ENCODE measurements around the gene MAST4. TPM values are rescaled to one million over a fixed set of nuclear protein-coding genes. Genes with fewer than 3 reads are reported as not detected.

MAST4 gene
- total and polyA plus RNA-seq, 2 donors (not counting 1 experiment from before 2014, with no cell fraction given): 2.5 to 57.1 TPM

- intact Hi-C loops (cut with micrococcal nuclease): no loop called here
- H3K9me3 ChIP-seq (ENCODE audit: control extremely low read depth in 1 of 3, control insufficient read depth in 2 of 3, insufficient read depth in 1 of 3, low read length in 2 of 3): no peaks in the 10 kb centered on the region
- no peak overlapping the region for H3K27ac ChIP-seq (ENCODE audit: low read length in 2 of 2)
- no peaks in the 10 kb centered on the region for H3K79me2 ChIP-seq (ENCODE audit: control insufficient read depth, insufficient read depth, low read length)
- no peaks in the 10 kb centered on the region for H3K9me3 Mint-ChIP-seq (ENCODE audit: insufficient read depth)
- H3K4me2 ChIP-seq (replicated peaks; ENCODE audit: low read depth, low read length, poor library complexity, severe bottlenecking): no peak overlapping the region
- H3K27me3 ChIP-seq (replicated peaks in 1 of 4; ENCODE audit: control extremely low read depth in 1 of 4, control insufficient read depth in 3 of 4, insufficient read depth in 4 of 4, low read length in 3 of 4): no peaks in the 10 kb centered on the region
- H3K36me3 ChIP-seq (replicated peaks in 1 of 2; ENCODE audit: control extremely low read depth in 1 of 2, control insufficient read depth in 1 of 2, extremely low read depth in 1 of 2, insufficient read depth in 2 of 2, low read length in 1 of 2): no peaks in the 10 kb centered on the region
- WGBS (ENCODE audit: insufficient coverage): 88% methylated on average over 1 of the region's 3 CpGs
- no peak overlapping the region for H3K9ac ChIP-seq (ENCODE audit: low read length)
- no peak for DNase-seq
- H3K4me3 ChIP-seq (ENCODE audit: control extremely low read depth in 1 of 5, extremely low read depth in 1 of 5, insufficient read depth in 1 of 5, low read depth in 2 of 5, low read length in 4 of 5): no peak overlapping the region
- H3K27me3 Mint-ChIP-seq: peaks cover 7% of the 10 kb centered on the region
- no peaks in the 10 kb centered on the region for H3K4me1 Mint-ChIP-seq
- H3K4me3 Mint-ChIP-seq: no peak overlapping the region
- no peak overlapping the region for H3K27ac Mint-ChIP-seq
- no peak for TF ChIP-seq CTCF (IDR thresholded peaks at IDR 0.05)
- no peak for TF ChIP-seq EZH2 (IDR thresholded peaks at IDR 0.05; ENCODE audit: borderline replicate concordance, insufficient read depth, low read depth, low read length, poor library complexity, severe bottlenecking)
- ATAC-seq (ENCODE audit: low read depth): no peak
- POLR2A ChIA-PET: no interaction called here
- no peaks in the 10 kb centered on the region for H4K20me1 ChIP-seq (ENCODE audit: control insufficient read depth, insufficient read depth, low read length, poor library complexity, severe bottlenecking)
- CTCF ChIA-PET: no interaction called here
- no peaks in the 10 kb centered on the region for H3K4me1 ChIP-seq (ENCODE audit: control insufficient read depth in 2 of 2, insufficient read depth in 2 of 2, low read length in 2 of 2)
- H2AFZ ChIP-seq (ENCODE audit: insufficient read depth, low read depth, low read length, poor library complexity, severe bottlenecking): no peak overlapping the region
These were observed 65.0 kb downstream of the MAST4 start for GRCh38 chr5:66661149-66661548.

- H3K27ac Mint-ChIP-seq: no peak overlapping the region
- WGBS (ENCODE audit: insufficient coverage): 38% methylated on average over 2 of the region's 3 CpGs
- no peak overlapping the region for H3K4me2 ChIP-seq (replicated peaks; ENCODE audit: low read depth, low read length, poor library complexity, severe bottlenecking)
- DNase-seq: no peak
- H3K9ac ChIP-seq (ENCODE audit: low read length): no peak overlapping the region
- ChIA-PET POLR2A (no interaction called here), CTCF (no interaction called here)
- H3K27me3 Mint-ChIP-seq: peaks cover 14% of the 10 kb centered on the region
- no peaks in the 10 kb centered on the region for H3K9me3 ChIP-seq (ENCODE audit: control extremely low read depth in 1 of 3, control insufficient read depth in 2 of 3, insufficient read depth in 1 of 3, low read length in 2 of 3)
- no peaks in the 10 kb centered on the region for H3K36me3 ChIP-seq (replicated peaks in 1 of 2; ENCODE audit: control extremely low read depth in 1 of 2, control insufficient read depth in 1 of 2, extremely low read depth in 1 of 2, insufficient read depth in 2 of 2, low read length in 1 of 2)
- no peak for TF ChIP-seq CTCF (IDR thresholded peaks at IDR 0.05)
- TF ChIP-seq EZH2 (IDR thresholded peaks at IDR 0.05; ENCODE audit: borderline replicate concordance, insufficient read depth, low read depth, low read length, poor library complexity, severe bottlenecking): no peak
- intact Hi-C loops (cut with micrococcal nuclease): no loop called here
- no peak overlapping the region for H3K27ac ChIP-seq (ENCODE audit: low read length in 2 of 2)
- H3K9me3 Mint-ChIP-seq (ENCODE audit: insufficient read depth): no peaks in the 10 kb centered on the region
- H3K79me2 ChIP-seq (ENCODE audit: control insufficient read depth, insufficient read depth, low read length): no peaks in the 10 kb centered on the region
- H3K27me3 ChIP-seq (replicated peaks in 1 of 4; ENCODE audit: control extremely low read depth in 1 of 4, control insufficient read depth in 3 of 4, insufficient read depth in 4 of 4, low read length in 3 of 4): no peaks in the 10 kb centered on the region
- H4K20me1 ChIP-seq (ENCODE audit: control insufficient read depth, insufficient read depth, low read length, poor library complexity, severe bottlenecking): no peaks in the 10 kb centered on the region
- no peak for ATAC-seq (ENCODE audit: low read depth)
- no peaks in the 10 kb centered on the region for H3K4me1 Mint-ChIP-seq
- H3K4me1 ChIP-seq (ENCODE audit: control insufficient read depth in 2 of 2, insufficient read depth in 2 of 2, low read length in 2 of 2): no peaks in the 10 kb centered on the region
- H2AFZ ChIP-seq (ENCODE audit: insufficient read depth, low read depth, low read length, poor library complexity, severe bottlenecking): no peak overlapping the region
- H3K4me3 Mint-ChIP-seq: no peak overlapping the region
- no peak overlapping the region for H3K4me3 ChIP-seq (ENCODE audit: control extremely low read depth in 1 of 5, extremely low read depth in 1 of 5, insufficient read depth in 1 of 5, low read depth in 2 of 5, low read length in 4 of 5)
These were observed 70.6 kb downstream of the MAST4 start for GRCh38 chr5:66666778-66667177.

Measured in B cell (primary cell).